Tibial nerve (tissue), 4 donors: ENCODE measurements around the gene PAMR1. TPM values are rescaled to one million over a fixed set of nuclear protein-coding genes. Genes with fewer than 3 reads are reported as not detected.

ENCODE experiments used
- DNase-seq, 2 donors: peaks; one replicate each; pipeline ENCODE4 v3.0.0-alpha.2; 2019; ENCODE audit warnings: low spot score in 2 of 2
- H3K27ac ChIP-seq, 4 donors: fragments of 200-600 bp; sonication (generic) in 3 of 4; one replicate each; pipeline ENCODE4 v1.5.1; 2017 to 2019; ENCODE audit warnings: mild to moderate bottlenecking in 1 of 4
- H3K27me3 ChIP-seq, 2 donors: fragments of 200-600 bp; sonication (generic) in 1 of 2; one replicate each; pipeline versions ENCODE4 v1.5.1 to v1.6.0; 2017 to 2019
- H3K36me3 ChIP-seq, 3 donors: fragments of 200-600 bp; sonication (generic); one replicate each; pipeline ENCODE4 v1.5.1; 2018 to 2019
- H3K4me1 ChIP-seq, 4 donors: fragments of 200-600 bp; sonication (generic) in 3 of 4; one replicate each; pipeline ENCODE4 v1.5.1; 2017 to 2019
- H3K4me3 ChIP-seq, 4 donors: fragments of 200-600 bp; sonication (generic) in 3 of 4; one replicate each; pipeline ENCODE4 v1.5.1; 2017 to 2019; ENCODE audit warnings: mild to moderate bottlenecking in 1 of 4, moderate library complexity in 1 of 4
- H3K9me3 ChIP-seq, 4 donors: fragments of 200-600 bp; sonication (generic) in 3 of 4; one replicate each; pipeline ENCODE4 v1.5.1; 2017 to 2019
- CTCF ChIP-seq, 5 experiments: fragments of 200-600 bp in 3 of 5; fragments of 450-650 bp in 2 of 5; sonication (generic) in 3 of 5; IDR thresholded peaks; one replicate each; pipeline ENCODE4 v1.5.1; 2016 to 2019; ENCODE audit warnings: antibody characterized with exemption in 5 of 5, mild to moderate bottlenecking in 3 of 5, moderate library complexity in 2 of 5
- EP300 ChIP-seq, 2 donors: sonication (generic); formaldehyde crosslinking; IDR thresholded peaks; one replicate each; pipeline ENCODE4 v1.6.1; 2017; ENCODE audit warnings: antibody characterized with exemption in 2 of 2, mild to moderate bottlenecking in 1 of 2
- POLR2A ChIP-seq, 2 donors: fragments of 450-650 bp; IDR thresholded peaks; one replicate each; pipeline ENCODE4 v1.6.1; 2017; ENCODE audit warnings: antibody characterized with exemption in 2 of 2, mild to moderate bottlenecking in 2 of 2, moderate library complexity in 2 of 2
- WGBS, 2 donors: methylation state at CpG; one replicate each; pipeline ENCODE4 v1.1.5; 2018; 5-methylcytosine and 5-hydroxymethylcytosine counted together
- total RNA-seq, 4 donors: library from RNA; depleted of rRNA; stranded (reverse); fragments of >200 nt; gene quantifications; one replicate each; pipeline ENCODE4 v1.1.0, GENCODE V29; 2016

PAMR1 gene
- total RNA-seq, 4 donors from 2014 or later = 6.9 to 10.8 (median 7.7) TPM

- no peaks in the 10 kb centered on the region for H3K4me1 ChIP-seq
- peaks cover 0 to 6% (median 0%) of the 10 kb centered on the region in 4 donors for H3K9me3 ChIP-seq
- TF ChIP-seq POLR2A (IDR thresholded peaks at IDR 0.05) = no peak
- no peak for TF ChIP-seq EP300 (IDR thresholded peaks at IDR 0.05)
- TF ChIP-seq CTCF (IDR thresholded peaks at IDR 0.05) = no peak
- H3K27me3 ChIP-seq = no peaks in the 10 kb centered on the region
- H3K27ac ChIP-seq = no peak overlapping the region
- 34 to 71% methylated on average over 1 of the region's 1 CpG for WGBS, 2 donors
- no peak overlapping the region for H3K4me3 ChIP-seq
- no peak for DNase-seq
- H3K36me3 ChIP-seq = no peaks in the 10 kb centered on the region
These were observed 126.5 kb downstream of the PAMR1 start for GRCh38 chr11:35398881-35399280.

GRCh38 chr11:35394941-35395340 lies 130.5 kb downstream of the PAMR1 start:
- Histone ChIP-seq H3K4me3 (no peak overlapping the region), H3K9me3 (peaks cover 0 to 6% (median 0%) of the 10 kb centered on the region in 4 donors), H3K36me3 (no peaks in the 10 kb centered on the region), H3K4me1 (peaks cover 0 to 13% (median 10%) of the 10 kb centered on the region in 4 donors), H3K27ac (no peak overlapping the region), H3K27me3 (no peaks in the 10 kb centered on the region)
- TF ChIP-seq EP300 (IDR thresholded peaks at IDR 0.05) (no peak), POLR2A (IDR thresholded peaks at IDR 0.05) (no peak), CTCF (IDR thresholded peaks at IDR 0.05) (no peak)
- 87 to 88% methylated on average over 5 of the region's 5 CpGs for WGBS, 2 donors
- no peak for DNase-seq

- Histone ChIP-seq H3K27me3 (no peaks in the 10 kb centered on the region), H3K27ac (no peak overlapping the region), H3K9me3 (peaks cover 0 to 6% (median 0%) of the 10 kb centered on the region in 4 donors), H3K36me3 (no peaks in the 10 kb centered on the region), H3K4me1 (peaks cover 0 to 13% (median 10%) of the 10 kb centered on the region in 4 donors), H3K4me3 (no peak overlapping the region)
- TF ChIP-seq CTCF (IDR thresholded peaks at IDR 0.05) (no peak), EP300 (IDR thresholded peaks at IDR 0.05) (no peak), POLR2A (IDR thresholded peaks at IDR 0.05) (no peak)
- 67 to 74% methylated on average over 4 of the region's 4 CpGs for WGBS, 2 donors
- DNase-seq = no peak
These were observed 132.3 kb downstream of the PAMR1 start for GRCh38 chr11:35393098-35393497.

- Histone ChIP-seq H3K27ac (no peak overlapping the region), H3K4me3 (no peak overlapping the region)
- 21 to 22% methylated on average over 13 of the region's 13 CpGs for WGBS, 2 donors
These were observed 133.3 kb downstream of the PAMR1 start for GRCh38 chr11:35391922-35392688.

More at GRCh38 chr11:35391922-35392688, 133.3 kb downstream of the PAMR1 start:
- Histone ChIP-seq H3K4me1 (peaks cover 0 to 17% (median 10%) of the 10 kb centered on the region in 4 donors), H3K9me3 (no peaks in the 10 kb centered on the region), H3K36me3 (no peaks in the 10 kb centered on the region), H3K27me3 (no peaks in the 10 kb centered on the region)
- DNase-seq = peak; percentile 55 to 83
- TF ChIP-seq CTCF (IDR thresholded peaks at IDR 0.05) (peak; percentile 76 to 91 (median 86)), POLR2A (IDR thresholded peaks at IDR 0.05) (no peak), EP300 (IDR thresholded peaks at IDR 0.05) (no peak)
